Lung (tissue), 12 donors: ENCODE results near the gene PHF24. TPM values are rescaled to one million over a fixed set of nuclear protein-coding genes. Genes with fewer than 3 reads are reported as not detected.

Experiments
- ATAC-seq: fragments of 200-7000 bp; cut with Tn5 transposase; one replicate; pipeline ENCODE4 v1.9.1; 2020; ENCODE audit warnings: moderate number of reproducible peaks; ENCODE audit not compliant: insufficient read depth, low FRiP score
- DNase-seq, 3 donors: peaks; one replicate each; pipeline ENCODE4 v3.0.0-alpha.2; 2013 to 2017
- H3K27ac ChIP-seq, 2 donors: one replicate each; pipeline ENCODE4 v1.5.1; 2013; ENCODE audit warnings: mild to moderate bottlenecking in 2 of 2, moderate library complexity in 2 of 2, control low read depth in 1 of 2, inconsistent platforms in 1 of 2, low read depth in 1 of 2, low read length in 1 of 2
- H3K27me3 ChIP-seq, 3 donors: one replicate each; pipeline ENCODE4 v1.5.1; 2013; ENCODE audit warnings: low read length in 2 of 3; ENCODE audit not compliant: control insufficient read depth in 3 of 3, insufficient read depth in 3 of 3
- H3K36me3 ChIP-seq, 4 donors: one replicate each; pipeline ENCODE4 v1.5.1; 2013; ENCODE audit warnings: low read length in 4 of 4, mild to moderate bottlenecking in 1 of 4, moderate library complexity in 1 of 4; ENCODE audit not compliant: control insufficient read depth in 4 of 4, insufficient read depth in 4 of 4
- H3K4me1 ChIP-seq, 5 donors: one replicate each; pipeline ENCODE4 v1.5.1; 2013; ENCODE audit warnings: low read length in 5 of 5, mild to moderate bottlenecking in 2 of 5, moderate library complexity in 1 of 5; ENCODE audit not compliant: control insufficient read depth in 5 of 5, insufficient read depth in 5 of 5
- H3K4me3 ChIP-seq: one replicate; pipeline ENCODE4 v1.5.1; 2013; ENCODE audit warnings: mild to moderate bottlenecking, control low read depth, moderate library complexity
- H3K9ac ChIP-seq, 2 donors: one replicate each; pipeline ENCODE4 v1.5.1; 2013; ENCODE audit warnings: low read length in 2 of 2, control low read depth in 1 of 2; ENCODE audit not compliant: insufficient read depth in 1 of 2
- H3K9me3 ChIP-seq, 4 donors: one replicate each; pipeline ENCODE4 v1.5.1; 2013; ENCODE audit warnings: low read length in 3 of 4, mild to moderate bottlenecking in 1 of 4, moderate library complexity in 1 of 4; ENCODE audit not compliant: control insufficient read depth in 4 of 4, insufficient read depth in 3 of 4
- WGBS, 2 donors: extraction: QIAGEN DNeasy Blood & Tissue Kit; methylation state at CpG; one replicate each; pipeline ENCODE4 v1.1.7; 2013; 5-methylcytosine and 5-hydroxymethylcytosine counted together
- polyA plus RNA-seq, 2 donors: library from polyadenylated mRNA; stranded (reverse); fragments of 200-250 nt; gene quantifications; one replicate each; pipeline ENCODE4 v1.2.1, GENCODE V29; 2013
- total RNA-seq, 2 donors: library from RNA; depleted of rRNA in 1 of 2; stranded (reverse); fragments of >200 nt in 1 of 2; gene quantifications; one replicate each; pipeline ENCODE4 v1.2.1, GENCODE V29; 2014 to 2021
- TF ChIP-seq, protein P1 (sequence below): IDR thresholded peaks from 2 replicates; pipeline ENCODE4 v1.5.1; 2012; ENCODE audit warnings: mild to moderate bottlenecking; ENCODE audit errors: control extremely low read depth, extremely low read depth
- donor health status: control.
- donor health status: control.
- donor health status: Bipolar disorder and iron deficiency.
- donor health status: healthy.
- donor health status: DM: yes; HTN: yes; CAD: no.

Gene PHF24
- total and polyA plus RNA-seq, 4 donors: 0.10 to 1.0 (median 0.31) TPM

DNA sequence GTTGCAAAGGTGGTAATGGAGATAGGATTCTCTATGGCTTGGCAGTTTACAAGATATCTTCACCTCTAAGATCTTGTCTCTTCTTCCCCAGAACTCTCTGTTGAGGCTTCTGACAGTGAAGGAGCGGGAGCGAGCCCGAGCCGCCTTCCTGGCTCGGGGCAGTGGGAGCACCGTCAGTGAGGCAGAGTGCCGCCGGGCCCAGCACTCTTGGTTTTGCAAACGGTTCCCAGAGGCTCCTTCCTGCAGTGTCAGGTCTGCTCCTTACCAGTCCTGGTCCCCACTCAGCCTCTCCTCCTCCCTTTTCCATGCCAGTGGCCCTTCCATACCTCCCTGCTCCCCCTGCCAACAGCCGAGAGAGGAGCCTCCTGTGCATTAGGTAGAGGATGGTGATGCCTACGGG, 18.9 kb downstream of the PHF24 start:
- H3K9me3 ChIP-seq: no peaks in the 10 kb centered on the region
- H3K27me3 ChIP-seq: peaks cover 0 to 8% (median 0%) of the 10 kb centered on the region in 3 donors
- DNase-seq: no peak
- WGBS, 2 donors: 89 to 90% methylated on average over 11 of the region's 11 CpGs
- H3K36me3 ChIP-seq: no peaks in the 10 kb centered on the region
- no peak overlapping the region for H3K9ac ChIP-seq
- TF ChIP-seq, protein P1, sequence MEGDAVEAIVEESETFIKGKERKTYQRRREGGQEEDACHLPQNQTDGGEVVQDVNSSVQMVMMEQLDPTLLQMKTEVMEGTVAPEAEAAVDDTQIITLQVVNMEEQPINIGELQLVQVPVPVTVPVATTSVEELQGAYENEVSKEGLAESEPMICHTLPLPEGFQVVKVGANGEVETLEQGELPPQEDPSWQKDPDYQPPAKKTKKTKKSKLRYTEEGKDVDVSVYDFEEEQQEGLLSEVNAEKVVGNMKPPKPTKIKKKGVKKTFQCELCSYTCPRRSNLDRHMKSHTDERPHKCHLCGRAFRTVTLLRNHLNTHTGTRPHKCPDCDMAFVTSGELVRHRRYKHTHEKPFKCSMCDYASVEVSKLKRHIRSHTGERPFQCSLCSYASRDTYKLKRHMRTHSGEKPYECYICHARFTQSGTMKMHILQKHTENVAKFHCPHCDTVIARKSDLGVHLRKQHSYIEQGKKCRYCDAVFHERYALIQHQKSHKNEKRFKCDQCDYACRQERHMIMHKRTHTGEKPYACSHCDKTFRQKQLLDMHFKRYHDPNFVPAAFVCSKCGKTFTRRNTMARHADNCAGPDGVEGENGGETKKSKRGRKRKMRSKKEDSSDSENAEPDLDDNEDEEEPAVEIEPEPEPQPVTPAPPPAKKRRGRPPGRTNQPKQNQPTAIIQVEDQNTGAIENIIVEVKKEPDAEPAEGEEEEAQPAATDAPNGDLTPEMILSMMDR: no peak
- H3K4me3 ChIP-seq: no peak overlapping the region
- peaks cover 0 to under 1% (median 0%) of the 10 kb centered on the region in 5 donors for H3K4me1 ChIP-seq
- no peak overlapping the region for H3K27ac ChIP-seq
- ATAC-seq: no peak

DNA sequence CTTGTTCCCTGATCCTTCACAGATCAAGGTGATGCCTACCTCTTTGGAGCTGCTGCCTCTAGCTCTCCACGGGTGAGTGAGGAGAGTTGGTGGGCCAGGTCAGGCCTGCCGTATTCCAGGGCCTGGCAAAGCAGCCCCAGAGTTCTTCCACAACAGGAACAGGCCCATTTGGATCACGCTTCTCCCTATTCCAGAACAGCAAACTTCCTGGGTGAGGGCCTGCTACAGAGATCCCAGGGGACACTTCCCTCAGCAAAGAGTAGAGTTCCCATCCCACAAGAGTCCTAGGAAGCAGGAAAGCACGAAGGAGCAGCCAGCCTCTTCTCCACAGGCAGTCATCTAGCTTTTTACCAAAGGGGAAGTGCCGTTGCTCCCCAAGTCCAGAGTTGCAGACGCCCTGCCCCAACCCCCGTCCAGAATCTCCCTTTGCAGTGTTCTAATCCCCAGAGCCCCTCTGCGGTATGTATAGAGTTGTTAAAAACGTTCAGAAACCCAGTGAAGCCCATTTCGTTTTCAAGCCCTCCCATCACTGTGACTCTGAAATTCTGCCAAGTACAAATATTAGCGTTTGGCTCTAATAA, 22.2 kb downstream of the PHF24 start:
- no peaks in the 10 kb centered on the region for H3K36me3 ChIP-seq
- H3K9ac ChIP-seq: no peak overlapping the region
- H3K4me1 ChIP-seq: peaks cover 0 to 4% (median 0%) of the 10 kb centered on the region in 5 donors
- ATAC-seq (no peak), DNase-seq (no peak)
- no peak overlapping the region for H3K27ac ChIP-seq
- H3K4me3 ChIP-seq: no peak overlapping the region
- no peaks in the 10 kb centered on the region for H3K9me3 ChIP-seq
- WGBS, 2 donors: 60 to 67% methylated on average over 11 of the region's 11 CpGs
- H3K27me3 ChIP-seq: peaks cover 0 to 2% (median 0%) of the 10 kb centered on the region in 3 donors
- TF ChIP-seq, protein P1: no peak

DNA sequence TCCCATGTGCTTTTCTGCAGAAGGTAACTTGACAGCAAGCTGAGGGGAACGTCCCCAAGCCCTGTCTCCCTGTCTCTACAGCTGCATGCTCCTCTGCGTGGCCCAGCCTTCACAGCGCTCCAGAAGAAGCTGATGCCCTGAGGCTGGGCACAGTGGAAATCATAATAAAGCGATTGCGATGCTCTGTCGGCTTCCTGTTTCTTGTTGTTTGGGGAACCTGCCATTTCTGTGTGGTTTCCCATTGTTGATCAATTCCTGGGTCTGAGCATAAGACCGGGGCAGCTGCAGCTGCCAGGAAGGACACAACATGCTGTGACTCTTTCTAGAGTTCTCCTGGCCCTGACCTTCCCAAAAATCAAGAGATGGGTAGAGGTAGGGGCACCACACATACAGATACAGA, 24.3 kb downstream of the PHF24 start:
- H3K4me3 ChIP-seq: no peak overlapping the region
- TF ChIP-seq, protein P1: no peak
- 22 to 46% methylated on average over 7 of the region's 7 CpGs for WGBS, 2 donors
- H3K27me3 ChIP-seq: peaks cover 0 to 2% (median 0%) of the 10 kb centered on the region in 3 donors
- H3K36me3 ChIP-seq: no peaks in the 10 kb centered on the region
- no peaks in the 10 kb centered on the region for H3K9me3 ChIP-seq
- H3K27ac ChIP-seq: no peak overlapping the region
- no peak overlapping the region for H3K9ac ChIP-seq
- peaks cover 0 to 4% (median 0%) of the 10 kb centered on the region in 5 donors for H3K4me1 ChIP-seq
- DNase-seq: no peak
- ATAC-seq: no peak

DNA sequence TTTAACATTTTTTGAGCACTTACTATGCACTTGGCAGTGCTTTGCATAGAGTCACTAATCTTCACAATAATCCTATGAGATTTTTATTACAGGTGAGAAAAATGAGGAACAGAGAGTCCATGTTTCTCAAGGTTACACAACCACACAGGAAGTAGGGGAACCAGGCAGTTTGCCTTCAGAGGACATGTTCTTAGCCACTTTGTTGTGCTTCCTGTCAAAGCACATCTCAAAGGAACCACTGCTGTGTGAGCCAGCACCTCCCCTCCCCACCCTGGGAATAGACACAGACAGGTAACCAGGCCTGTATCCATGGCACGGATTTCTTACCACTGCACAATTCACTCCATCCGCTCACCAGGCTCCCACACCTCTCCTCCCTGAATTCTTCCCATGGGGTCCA, 25.1 kb downstream of the PHF24 start:
- no peaks in the 10 kb centered on the region for H3K36me3 ChIP-seq
- H3K9me3 ChIP-seq: no peaks in the 10 kb centered on the region
- ATAC-seq: no peak
- H3K27me3 ChIP-seq: peaks cover 0 to 2% (median 0%) of the 10 kb centered on the region in 3 donors
- no peak overlapping the region for H3K27ac ChIP-seq
- DNase-seq: no peak
- H3K4me3 ChIP-seq: no peak overlapping the region
- TF ChIP-seq, protein P1: no peak
- peaks cover 0 to 4% (median 0%) of the 10 kb centered on the region in 5 donors for H3K4me1 ChIP-seq
- H3K9ac ChIP-seq: no peak overlapping the region
- 70 to 80% methylated on average over 2 of the region's 2 CpGs for WGBS, 2 donors
